Endothelial cell of umbilical vein (primary cell): ENCODE results near the gene ACTN1.

Source experiments
- CTCF ChIP-seq, 2 donors: IDR thresholded peaks; 1 replicate in 1 of 2; 2 replicates in 1 of 2; pipeline ENCODE4 v1.5.1; 2011; ENCODE audit warnings: low read length in 2 of 2, mild to moderate bottlenecking in 2 of 2, moderate library complexity in 2 of 2, control low read depth in 1 of 2, inconsistent platforms in 1 of 2, low read depth in 1 of 2; ENCODE audit not compliant: insufficient read depth in 1 of 2; ENCODE audit errors: extremely low read depth in 1 of 2
- EZH2 ChIP-seq: IDR thresholded peaks from 2 replicates; pipeline ENCODE4 v1.6.1; 2012; ENCODE audit warnings: borderline replicate concordance, low read depth, mild to moderate bottlenecking, moderate library complexity, low read length, inconsistent platforms; ENCODE audit not compliant: severe bottlenecking
- POLR2A ChIP-seq: IDR thresholded peaks from 2 replicates; pipeline ENCODE4 v1.6.1; 2012; ENCODE audit warnings: low read depth, mild to moderate bottlenecking, control low read depth, low read length

GRCh38 chr14:68955164-68955850 lies 23.8 kb downstream of the ACTN1 start:
- TF ChIP-seq POLR2A: no peak
- no peak for TF ChIP-seq CTCF (IDR thresholded peaks at IDR 0.05; ENCODE audit: extremely low read depth in 1 of 2, insufficient read depth in 1 of 2, low read depth in 1 of 2, low read length in 2 of 2)
- TF ChIP-seq EZH2: no peak
